OCI-LY1 (cell line): ENCODE results near the gene ANKS6.

Experiments
- EZH2 ChIP-seq: fragments of 200-600 bp; sonication (generic), shearing (Covaris generic); IDR thresholded peaks from 2 replicates; pipeline ENCODE4 v1.8.0; 2017; ENCODE audit warnings: borderline replicate concordance, mixed run types, mild to moderate bottlenecking, antibody characterized with exemption, low read length, moderate library complexity, mixed read lengths
- TF ChIP-seq, protein P1 (sequence below): fragments of 200-600 bp; sonication (generic), shearing (Covaris generic); IDR thresholded peaks from 2 replicates; pipeline ENCODE4 v1.5.1; 2017; ENCODE audit warnings: mild to moderate bottlenecking, antibody characterized with exemption, low read length, moderate library complexity, mixed read lengths

DNA sequence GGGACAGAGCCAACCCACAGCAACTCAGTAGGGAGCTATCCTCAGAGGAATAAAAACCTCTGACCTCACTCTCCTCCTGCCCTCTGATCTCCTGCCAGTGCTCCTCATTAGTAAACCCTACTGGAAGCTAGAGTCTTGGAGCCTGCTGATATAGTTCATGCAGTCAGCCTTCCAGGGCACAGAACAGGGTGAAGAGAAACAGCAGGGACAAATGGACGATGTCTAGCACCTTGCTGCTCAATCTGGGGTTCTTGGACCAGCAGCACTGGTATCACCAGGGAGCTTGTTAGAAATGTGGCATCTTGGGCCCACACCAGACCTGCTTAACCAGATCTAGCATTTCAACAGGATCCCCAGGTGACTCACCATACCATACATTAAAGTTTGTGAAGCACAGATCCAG is 5.6 kb upstream of the ANKS6 start:
- TF ChIP-seq, protein P1, sequence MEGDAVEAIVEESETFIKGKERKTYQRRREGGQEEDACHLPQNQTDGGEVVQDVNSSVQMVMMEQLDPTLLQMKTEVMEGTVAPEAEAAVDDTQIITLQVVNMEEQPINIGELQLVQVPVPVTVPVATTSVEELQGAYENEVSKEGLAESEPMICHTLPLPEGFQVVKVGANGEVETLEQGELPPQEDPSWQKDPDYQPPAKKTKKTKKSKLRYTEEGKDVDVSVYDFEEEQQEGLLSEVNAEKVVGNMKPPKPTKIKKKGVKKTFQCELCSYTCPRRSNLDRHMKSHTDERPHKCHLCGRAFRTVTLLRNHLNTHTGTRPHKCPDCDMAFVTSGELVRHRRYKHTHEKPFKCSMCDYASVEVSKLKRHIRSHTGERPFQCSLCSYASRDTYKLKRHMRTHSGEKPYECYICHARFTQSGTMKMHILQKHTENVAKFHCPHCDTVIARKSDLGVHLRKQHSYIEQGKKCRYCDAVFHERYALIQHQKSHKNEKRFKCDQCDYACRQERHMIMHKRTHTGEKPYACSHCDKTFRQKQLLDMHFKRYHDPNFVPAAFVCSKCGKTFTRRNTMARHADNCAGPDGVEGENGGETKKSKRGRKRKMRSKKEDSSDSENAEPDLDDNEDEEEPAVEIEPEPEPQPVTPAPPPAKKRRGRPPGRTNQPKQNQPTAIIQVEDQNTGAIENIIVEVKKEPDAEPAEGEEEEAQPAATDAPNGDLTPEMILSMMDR = no peak
- no peak for TF ChIP-seq EZH2
